COLO668 (cell line): ENCODE data around the gene GPR35.

Experiments used
- DNase-seq: peaks from one replicate; lab custom pipeline; 2025; ENCODE audit not compliant: unreplicated experiment; lab: John Stamatoyannopoulos, UW

Gene GPR35

GRCh38 chr2:240588669-240589068 is 36.6 kb upstream of the GPR35 start:
- no peak for DNase-seq

GRCh38 chr2:240589375-240589774 is 35.9 kb upstream of the GPR35 start:
- DNase-seq: no peak

- no peak for DNase-seq
Measured at GRCh38 chr2:240589850-240590525, 35.3 kb upstream of the GPR35 start.

- no peak for DNase-seq
Measured at GRCh38 chr2:240590681-240591111, 34.6 kb upstream of the GPR35 start.

- no peak for DNase-seq
Measured at GRCh38 chr2:240591226-240591625, 34.1 kb upstream of the GPR35 start.

DNA sequence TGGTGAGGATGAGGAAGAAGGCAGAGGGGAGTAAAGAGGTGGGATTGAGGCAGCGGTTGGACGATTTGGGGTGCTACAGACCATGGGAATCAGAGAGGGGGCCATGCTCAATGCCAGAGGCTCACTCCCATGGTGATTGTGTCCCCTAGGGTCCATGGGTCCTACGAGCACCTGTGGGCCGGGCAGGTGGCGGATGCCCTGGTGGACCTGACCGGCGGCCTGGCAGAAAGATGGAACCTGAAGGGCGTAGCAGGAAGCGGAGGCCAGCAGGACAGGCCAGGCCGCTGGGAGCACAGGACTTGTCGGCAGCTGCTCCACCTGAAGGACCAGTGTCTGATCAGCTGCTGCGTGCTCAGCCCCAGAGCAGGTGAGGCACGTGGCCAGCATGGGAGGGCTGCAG is 33.5 kb upstream of the GPR35 start:
- no peak for DNase-seq

GRCh38 chr2:240593026-240593702 is 32.1 kb upstream of the GPR35 start:
- DNase-seq: no peak

GRCh38 chr2:240593703-240594451 is 31.4 kb upstream of the GPR35 start:
- no peak for DNase-seq

- DNase-seq: no peak
Measured at GRCh38 chr2:240594511-240595380, 30.5 kb upstream of the GPR35 start.

- no peak for DNase-seq
Measured at GRCh38 chr2:240595381-240596079, 29.8 kb upstream of the GPR35 start.

GRCh38 chr2:240596080-240596460 is 29.2 kb upstream of the GPR35 start:
- no peak for DNase-seq

DNA sequence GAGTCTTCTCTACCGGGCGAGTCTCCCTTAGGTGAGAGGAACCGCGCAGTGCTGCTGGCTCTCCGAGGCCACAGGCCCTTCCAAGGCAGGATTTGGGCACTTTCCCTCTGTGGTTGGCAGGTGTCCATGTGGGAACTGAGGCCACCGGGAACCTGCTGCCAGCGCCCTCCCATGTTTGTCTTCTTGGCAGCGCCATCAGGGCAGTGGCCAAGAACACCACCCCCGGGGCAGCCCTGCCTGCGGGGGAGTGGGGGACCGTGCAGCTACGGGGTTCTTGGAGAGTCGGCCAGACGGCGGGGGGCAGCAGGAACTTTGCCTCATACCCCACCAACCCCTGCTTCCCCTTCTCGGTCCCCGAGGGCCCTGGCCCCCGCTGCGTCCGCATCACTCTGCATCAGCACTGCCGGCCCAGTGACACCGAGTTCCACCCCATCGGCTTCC is 28.8 kb upstream of the GPR35 start:
- DNase-seq: no peak

GRCh38 chr2:240597054-240597418 is 28.2 kb upstream of the GPR35 start:
- DNase-seq: no peak

DNA sequence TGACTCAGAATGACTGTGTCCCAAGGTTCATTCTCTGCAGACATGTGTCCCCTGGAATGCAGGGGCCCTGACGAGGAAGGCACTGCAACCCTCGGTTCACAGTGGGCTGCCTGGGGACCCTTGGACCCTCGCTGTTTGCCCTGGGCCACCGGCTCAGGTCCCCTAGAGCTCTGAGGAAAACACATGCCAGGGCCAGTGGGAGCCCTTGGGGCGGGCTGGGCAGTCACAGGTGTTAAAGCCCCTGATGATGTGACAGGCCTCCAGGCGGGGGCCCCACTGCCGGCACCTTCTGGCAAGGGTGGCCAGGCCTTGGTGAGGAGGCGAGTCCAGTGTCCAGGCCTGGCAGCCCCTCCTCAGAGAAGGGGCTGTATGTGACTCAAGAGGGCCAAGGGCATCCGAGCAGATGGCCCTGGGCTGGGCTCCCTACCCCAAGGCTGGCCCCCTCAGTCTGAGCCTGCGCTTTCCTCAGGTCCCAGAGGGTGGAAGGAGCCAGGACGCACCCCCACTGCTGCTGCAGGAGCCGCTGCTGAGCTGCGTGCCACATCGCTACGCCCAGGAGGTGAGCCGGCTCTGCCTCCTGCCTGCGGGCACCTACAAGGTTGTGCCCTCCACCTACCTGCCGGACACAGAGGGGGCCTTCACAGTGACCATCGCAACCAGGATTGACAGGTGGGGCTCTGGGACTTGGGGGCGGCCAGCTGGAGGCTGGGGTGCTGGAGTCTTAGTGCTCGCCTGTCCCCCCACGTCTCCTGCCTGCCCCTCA is 27.7 kb upstream of the GPR35 start:
- no peak for DNase-seq

- no peak for DNase-seq
Measured at GRCh38 chr2:240598311-240598911, 26.9 kb upstream of the GPR35 start.

GRCh38 chr2:240599141-240599583 is 26.1 kb upstream of the GPR35 start:
- DNase-seq: no peak

DNA sequence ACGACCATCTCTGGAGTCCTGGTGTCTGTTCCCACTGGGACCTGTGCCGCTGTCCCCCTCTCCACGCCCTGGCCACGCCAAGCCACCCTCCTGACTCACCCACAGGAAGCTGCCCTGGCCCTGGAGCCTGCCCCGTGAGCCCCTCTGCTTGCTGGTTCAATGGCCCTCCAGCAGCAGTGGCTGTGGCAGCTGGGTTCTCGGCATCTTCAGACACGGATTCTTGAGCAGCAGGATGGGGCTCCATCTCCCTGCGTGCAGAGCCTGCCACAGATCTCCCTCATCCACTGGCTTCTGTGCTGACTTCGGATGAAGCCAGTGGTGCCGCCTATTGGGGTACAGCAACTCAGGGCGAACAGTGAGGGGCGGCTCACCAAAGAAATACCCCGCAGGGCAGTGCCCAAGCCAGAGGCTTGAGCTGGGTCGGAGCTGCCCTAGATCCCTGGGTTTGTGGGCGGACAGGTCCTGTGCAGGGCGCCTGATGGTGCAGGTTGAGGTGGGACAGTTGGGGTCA is 24.8 kb upstream of the GPR35 start:
- no peak for DNase-seq

DNA sequence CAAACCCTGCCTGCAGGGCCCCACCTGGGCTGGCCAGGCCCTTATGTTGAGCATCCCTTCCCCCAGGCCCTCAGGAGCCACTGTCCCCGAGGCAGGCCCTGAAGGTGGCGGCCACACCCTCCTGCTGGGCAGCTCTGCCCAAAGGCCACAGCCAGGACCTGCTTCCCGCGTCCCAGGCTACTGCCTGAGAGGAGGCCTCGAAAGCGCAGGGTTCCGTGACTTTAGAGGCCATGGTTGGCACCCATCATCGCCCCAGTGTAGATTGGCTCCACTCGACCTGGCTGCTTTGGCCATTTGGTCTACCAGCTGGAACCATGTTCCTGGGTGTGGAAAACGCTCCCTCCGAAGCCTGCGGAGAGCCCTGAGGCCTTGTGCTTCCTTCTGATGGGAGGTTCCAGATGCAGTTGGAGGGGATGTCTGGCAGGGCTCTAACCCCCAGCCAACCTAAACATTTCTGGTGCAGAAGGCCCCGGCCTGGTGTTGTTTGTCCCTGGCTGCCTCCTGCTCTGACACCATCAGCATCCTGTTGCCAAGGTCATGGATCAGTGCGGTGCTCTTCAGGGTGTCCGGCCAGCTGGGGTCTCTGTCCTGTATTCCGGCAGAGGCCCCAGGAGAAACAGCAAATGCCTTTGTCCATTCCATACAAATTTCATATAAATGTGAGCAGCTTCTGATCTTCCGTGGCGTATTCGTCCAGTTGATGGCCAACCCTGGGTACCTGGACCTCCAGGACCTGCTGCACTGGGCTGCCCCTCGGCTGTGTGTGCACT is 24.0 kb upstream of the GPR35 start:
- DNase-seq: no peak

GRCh38 chr2:240601831-240602160 is 23.5 kb upstream of the GPR35 start:
- no peak for DNase-seq
